ENCODE results near the gene FOXF2. TPM values are rescaled to one million over a fixed set of nuclear protein-coding genes. Genes with fewer than 3 reads are reported as not detected.
A peak's percentile ranks its signal among the peaks of the same experiment; 100 is the strongest.

Gene FOXF2
- total RNA-seq, 2 donors from 2014 or later = 0.55 TPM; not detected in 1

DNA sequence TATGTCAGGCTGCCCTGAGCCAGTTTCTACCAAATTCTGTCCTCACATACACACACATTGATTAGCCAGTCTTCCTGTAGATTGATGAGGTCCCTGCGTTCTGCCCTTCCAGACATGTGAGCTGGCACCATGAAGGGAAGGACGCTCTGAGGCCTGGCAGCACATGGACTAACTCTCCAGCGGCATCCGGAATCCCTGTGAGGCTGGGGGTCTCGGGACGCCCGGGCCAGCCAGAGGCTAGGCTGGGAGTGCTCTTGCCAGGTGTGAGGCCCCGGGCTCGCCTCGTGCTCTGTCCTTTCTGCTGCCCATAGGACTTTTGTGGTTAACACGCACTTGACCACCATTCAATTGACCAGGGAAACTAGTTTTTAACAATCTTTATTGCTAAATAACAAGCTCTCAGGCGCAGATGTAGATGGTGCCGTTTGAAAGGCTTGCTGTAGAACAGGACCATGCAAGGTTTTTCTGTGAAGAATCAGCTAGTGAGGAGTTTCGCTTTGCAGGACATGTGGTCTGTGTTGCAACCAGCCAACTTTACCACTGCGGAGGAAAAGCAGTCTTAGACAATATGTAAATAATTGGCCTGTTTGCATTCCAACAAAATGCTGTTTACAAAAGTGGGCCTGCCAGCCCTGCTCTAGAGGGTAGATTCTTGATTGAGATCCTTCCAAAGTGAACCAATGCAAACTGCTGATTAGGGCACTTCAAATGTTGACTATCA is 29.3 kb downstream of the FOXF2 start:
- H3K27me3 ChIP-seq = no peaks in the 10 kb centered on the region
- no peak for TF ChIP-seq CTCF (IDR thresholded peaks at IDR 0.05)
- H3K4me3 ChIP-seq = no peak overlapping the region
- no peaks in the 10 kb centered on the region for H3K4me1 ChIP-seq
- no peak overlapping the region for H3K27ac ChIP-seq
- H3K36me3 ChIP-seq = no peaks in the 10 kb centered on the region
- no peak for DNase-seq (ENCODE audit: low spot score)
- peaks cover 0 to 7% of the 10 kb centered on the region in 2 donors for H3K9me3 ChIP-seq

- Histone ChIP-seq H3K27ac (no peak overlapping the region), H3K4me3 (no peak overlapping the region), H3K27me3 (no peaks in the 10 kb centered on the region), H3K36me3 (no peaks in the 10 kb centered on the region), H3K9me3 (peaks cover 0 to 7% of the 10 kb centered on the region in 2 donors), H3K4me1 (no peaks in the 10 kb centered on the region)
- no peak for DNase-seq (ENCODE audit: low spot score)
- TF ChIP-seq CTCF (IDR thresholded peaks at IDR 0.05) = no peak
Observed at GRCh38 chr6:1420382-1420781, 31.0 kb downstream of the FOXF2 start.

- TF ChIP-seq CTCF (IDR thresholded peaks at IDR 0.05) = no peak
- DNase-seq (ENCODE audit: low spot score) = no peak
- Histone ChIP-seq H3K9me3 (peaks cover 0 to 7% of the 10 kb centered on the region in 2 donors), H3K27me3 (no peaks in the 10 kb centered on the region), H3K4me3 (no peak overlapping the region), H3K4me1 (no peaks in the 10 kb centered on the region), H3K36me3 (no peaks in the 10 kb centered on the region), H3K27ac (no peak overlapping the region)
Observed at GRCh38 chr6:1422290-1422689, 32.9 kb downstream of the FOXF2 start.

DNA sequence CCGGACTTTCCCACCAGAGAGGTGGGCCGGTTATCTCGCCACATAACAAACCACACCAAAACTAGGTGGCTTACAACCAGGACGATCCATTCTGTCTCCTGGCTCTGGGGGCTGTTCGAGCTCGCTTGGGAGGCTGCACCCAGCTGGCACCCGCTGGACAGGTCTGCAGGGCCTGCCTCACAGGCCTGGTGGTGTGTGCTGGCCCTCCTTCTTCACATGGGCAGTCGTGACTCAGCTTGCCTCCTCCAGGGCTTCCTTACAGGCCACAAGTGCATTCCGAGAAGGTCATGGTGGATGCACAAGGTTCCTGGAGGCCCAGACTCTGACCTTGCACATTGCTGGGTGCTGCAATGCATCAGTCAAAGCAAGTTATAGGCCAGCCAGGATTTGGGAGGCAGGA is 34.2 kb downstream of the FOXF2 start:
- no peak for TF ChIP-seq CTCF (IDR thresholded peaks at IDR 0.05)
- H3K4me3 ChIP-seq = no peak overlapping the region
- H3K27ac ChIP-seq = no peak overlapping the region
- H3K27me3 ChIP-seq = no peaks in the 10 kb centered on the region
- H3K36me3 ChIP-seq = no peaks in the 10 kb centered on the region
- no peaks in the 10 kb centered on the region for H3K4me1 ChIP-seq
- DNase-seq (ENCODE audit: low spot score) = no peak
- H3K9me3 ChIP-seq = peaks cover 0 to 7% of the 10 kb centered on the region in 2 donors

DNA sequence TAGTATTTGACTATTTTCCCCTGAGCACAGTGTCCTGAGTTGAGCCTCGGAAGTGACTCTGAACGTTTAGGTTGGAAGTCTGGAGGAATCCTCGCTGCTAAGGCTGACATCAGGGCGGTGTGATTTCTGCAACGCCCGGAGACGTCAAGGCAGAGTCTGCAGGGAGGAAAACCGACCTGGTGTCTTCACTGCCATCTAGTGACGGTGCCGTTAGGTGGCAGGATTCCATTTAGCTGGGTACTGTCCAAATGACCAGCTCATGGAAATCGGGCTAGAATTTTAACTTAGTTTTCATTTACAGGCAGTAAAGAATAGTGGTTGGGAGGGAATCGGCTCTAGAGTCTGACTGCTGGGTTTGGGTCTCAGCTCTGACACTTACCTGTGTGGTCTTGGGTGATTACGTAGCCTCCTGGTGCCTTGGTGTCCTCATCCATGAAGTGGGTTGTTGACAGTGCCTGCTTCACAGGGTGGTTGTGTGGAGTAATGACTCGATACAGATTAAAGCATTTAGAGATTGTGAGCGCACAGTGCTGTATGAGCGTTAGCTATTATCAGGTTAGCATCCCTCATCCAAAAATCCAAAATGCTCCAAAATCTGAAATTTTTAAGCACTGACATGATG is 35.0 kb downstream of the FOXF2 start:
- DNase-seq (ENCODE audit: low spot score) = no peak
- Histone ChIP-seq H3K4me3 (no peak overlapping the region), H3K27me3 (no peaks in the 10 kb centered on the region), H3K4me1 (no peaks in the 10 kb centered on the region), H3K36me3 (no peaks in the 10 kb centered on the region), H3K27ac (no peak overlapping the region), H3K9me3 (peaks cover 0 to 7% of the 10 kb centered on the region in 2 donors)
- peak in 1 of 2 donors; percentile 55 for TF ChIP-seq CTCF (IDR thresholded peaks at IDR 0.05)
